HEK293 (cell line): ENCODE results near the gene ZNF217.

Experiments
- GFI1B ChIP-seq: fragments of 450-650 bp; formaldehyde crosslinking; IDR thresholded peaks from 2 replicates; pipeline ENCODE4 v1.5.1; 2016; ENCODE audit warnings: missing biosample characterization, missing genetic modification characterization
- GLI2 ChIP-seq: fragments of 450-650 bp; formaldehyde crosslinking; IDR thresholded peaks from 2 replicates; pipeline ENCODE4; 2017; ENCODE audit warnings: missing biosample characterization, missing genetic modification characterization, low read depth, borderline replicate concordance
- GLIS1 ChIP-seq: fragments of 450-650 bp; formaldehyde crosslinking; IDR thresholded peaks from 2 replicates; pipeline ENCODE4 v1.5.1; 2016; ENCODE audit warnings: missing biosample characterization, missing genetic modification characterization
- HOXA7 ChIP-seq: sonication (generic); formaldehyde crosslinking; IDR thresholded peaks from 2 replicates; pipeline ENCODE4 v1.8.1; 2022; ENCODE audit warnings: missing genetic modification reagents, borderline replicate concordance
- KLF9 ChIP-seq: fragments of 450-650 bp; formaldehyde crosslinking; IDR thresholded peaks from 2 replicates; pipeline ENCODE4 v1.5.1; 2016; ENCODE audit warnings: missing biosample characterization, missing genetic modification characterization, low read depth
- MZF1 ChIP-seq: fragments of 450-650 bp; formaldehyde crosslinking; IDR thresholded peaks from 2 replicates; pipeline ENCODE4 v1.5.1; 2017; ENCODE audit warnings: missing biosample characterization, missing genetic modification characterization, borderline replicate concordance
- OVOL3 ChIP-seq: fragments of 450-650 bp; formaldehyde crosslinking; IDR thresholded peaks from 2 replicates; pipeline ENCODE4 v1.5.1; 2016; ENCODE audit warnings: missing biosample characterization, missing genetic modification characterization
- WT1 ChIP-seq: fragments of 450-650 bp; formaldehyde crosslinking; IDR thresholded peaks from 2 replicates; pipeline ENCODE4 v1.5.1; 2016; ENCODE audit warnings: missing biosample characterization, missing genetic modification characterization
- YY2 ChIP-seq: fragments of 450-650 bp; formaldehyde crosslinking; IDR thresholded peaks from 2 replicates; pipeline ENCODE4 v1.5.1; 2016; ENCODE audit warnings: missing biosample characterization, missing genetic modification characterization
- ZFP69B ChIP-seq: fragments of 450-650 bp; formaldehyde crosslinking; IDR thresholded peaks from 2 replicates; pipeline ENCODE4 v1.5.1; 2016; ENCODE audit warnings: missing biosample characterization, missing genetic modification characterization
- ZNF133 ChIP-seq: fragments of 450-650 bp; formaldehyde crosslinking; IDR thresholded peaks from 2 replicates; pipeline ENCODE4 v1.5.1; 2016; ENCODE audit warnings: missing biosample characterization, missing genetic modification characterization
- ZNF341 ChIP-seq: fragments of 450-650 bp; formaldehyde crosslinking; IDR thresholded peaks from 2 replicates; pipeline ENCODE4; 2016; ENCODE audit warnings: low read depth, missing biosample characterization, missing genetic modification characterization
- ZNF366 ChIP-seq: fragments of 450-650 bp; formaldehyde crosslinking; conservative IDR thresholded peaks from 2 replicates; pipeline ENCODE4 v1.5.1; 2016; ENCODE audit warnings: missing biosample characterization, missing genetic modification characterization
- ZNF394 ChIP-seq: fragments of 450-650 bp; formaldehyde crosslinking; IDR thresholded peaks from 2 replicates; pipeline ENCODE4 v1.5.1; 2016; ENCODE audit warnings: missing biosample characterization, missing genetic modification characterization, mild to moderate bottlenecking, moderate library complexity, borderline replicate concordance
- ZNF426 ChIP-seq: fragments of 450-650 bp; formaldehyde crosslinking; IDR thresholded peaks from 2 replicates; pipeline ENCODE4 v1.5.1; 2017; ENCODE audit warnings: missing biosample characterization, missing genetic modification characterization, mild to moderate bottlenecking, inconsistent platforms, moderate library complexity
- ZNF544 ChIP-seq: fragments of 450-650 bp; formaldehyde crosslinking; IDR thresholded peaks from 2 replicates; pipeline ENCODE4 v1.5.0; 2017; ENCODE audit warnings: missing biosample characterization, missing genetic modification characterization
- ZNF621 ChIP-seq: fragments of 450-650 bp; formaldehyde crosslinking; IDR thresholded peaks from 2 replicates; pipeline ENCODE4 v1.5.1; 2017; ENCODE audit warnings: missing biosample characterization, missing genetic modification characterization
- ZNF623 ChIP-seq: fragments of 450-650 bp; formaldehyde crosslinking; IDR thresholded peaks from 2 replicates; pipeline ENCODE4 v1.5.1; 2016; ENCODE audit warnings: missing biosample characterization, missing genetic modification characterization
- ZNF624 ChIP-seq: fragments of 450-650 bp; formaldehyde crosslinking; IDR thresholded peaks from 2 replicates; pipeline ENCODE4 v1.5.1; 2017; ENCODE audit warnings: missing biosample characterization, missing genetic modification characterization
- ZNF654 ChIP-seq: fragments of 450-650 bp; formaldehyde crosslinking; IDR thresholded peaks from 2 replicates; pipeline ENCODE4 v1.5.1; 2016; ENCODE audit warnings: low read depth, missing biosample characterization, missing genetic modification characterization
- ZSCAN16 ChIP-seq: fragments of 450-650 bp; formaldehyde crosslinking; IDR thresholded peaks from 2 replicates; pipeline ENCODE4 v1.5.1; 2016; ENCODE audit warnings: missing biosample characterization, missing genetic modification characterization
- TF ChIP-seq, protein P1 (sequence below): fragments of 450-650 bp; formaldehyde crosslinking; IDR thresholded peaks from 2 replicates; pipeline ENCODE4 v1.5.1; 2017; ENCODE audit warnings: missing biosample characterization, missing genetic modification characterization
- TF ChIP-seq, protein P2 (sequence below): fragments of 450-650 bp; formaldehyde crosslinking; IDR thresholded peaks from 2 replicates; pipeline ENCODE4 v1.5.1; 2016; ENCODE audit warnings: missing biosample characterization, missing genetic modification characterization
- TF ChIP-seq, protein P3 (sequence below): fragments of 450-650 bp; formaldehyde crosslinking; IDR thresholded peaks from 2 replicates; pipeline ENCODE4 v1.5.1; 2016; ENCODE audit warnings: missing biosample characterization, missing genetic modification characterization
- TF ChIP-seq, protein P4 (sequence below): fragments of 450-650 bp; formaldehyde crosslinking; IDR thresholded peaks from 2 replicates; pipeline ENCODE4 v1.5.1; 2016; ENCODE audit warnings: missing biosample characterization, missing genetic modification characterization
- TF ChIP-seq, protein P5 (sequence below): fragments of 450-650 bp; formaldehyde crosslinking; IDR thresholded peaks from 2 replicates; pipeline ENCODE4 v1.5.1; 2017; ENCODE audit warnings: missing biosample characterization, missing genetic modification characterization
- TF ChIP-seq, protein P6 (sequence below): IDR thresholded peaks from 2 replicates; pipeline ENCODE4 v1.6.1; 2011; ENCODE audit warnings: mild to moderate bottlenecking, low read depth, low read length, borderline replicate concordance

ZNF217 gene

DNA sequence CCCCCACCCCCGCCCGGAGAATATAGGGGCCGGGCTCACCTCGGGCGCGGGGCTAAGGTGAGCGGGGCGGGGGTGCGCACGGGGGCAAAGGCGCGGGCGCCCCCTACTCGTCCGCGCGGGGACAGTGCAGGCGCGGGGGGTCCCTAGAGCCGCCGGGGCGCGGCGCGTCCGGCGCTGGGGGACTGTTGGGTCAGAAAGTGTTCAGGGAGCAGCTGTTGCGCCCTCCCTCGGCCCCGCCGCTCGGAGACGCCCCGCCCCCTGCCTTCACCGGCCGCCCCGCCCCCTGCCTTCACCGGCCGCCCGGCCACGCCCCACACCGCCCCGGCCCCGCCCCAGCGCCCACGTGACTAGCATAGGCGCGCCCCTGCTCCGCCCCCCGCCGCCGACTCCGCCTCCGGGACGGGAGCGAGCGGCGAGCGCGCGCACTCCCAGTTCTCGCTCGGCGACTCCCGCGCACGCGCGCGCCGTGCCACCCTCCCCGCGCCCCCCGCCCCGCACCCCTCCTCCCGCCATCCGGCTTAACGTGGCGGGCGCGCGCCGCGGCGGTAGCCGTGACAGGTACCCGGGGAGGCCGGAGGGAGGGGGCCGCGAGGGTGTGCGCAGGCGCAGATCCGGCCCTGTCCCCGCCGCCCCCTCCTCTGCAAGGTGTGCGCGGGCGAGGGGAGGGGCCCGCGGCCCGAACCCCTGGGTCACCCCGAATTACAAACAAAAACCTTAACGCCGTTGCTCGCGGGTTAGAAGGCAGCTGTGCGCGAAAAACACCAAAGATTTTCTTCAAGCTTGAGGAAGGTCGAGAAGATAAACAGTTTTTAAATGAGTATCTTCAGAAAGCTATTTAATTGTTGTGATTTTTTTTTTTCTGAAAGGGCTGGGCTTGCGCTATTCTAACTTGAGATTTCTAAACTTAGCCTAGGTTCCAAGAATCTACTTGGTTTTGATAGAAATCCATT, 704 bp upstream of the ZNF217 start (continued):
- TF ChIP-seq ZNF426 (tag by site-specific recombination) (no peak), KLF9 (tag by site-specific recombination) (0 out of 2 replicates have a peak, but pooled peaks have one; percentile 23), GLIS1 (tag by site-specific recombination) (peak; percentile 48; the same call in 1 of the 2 replicates), ZSCAN16 (tag by site-specific recombination) (no peak), ZNF544 (tag by site-specific recombination) (no peak), ZNF366 (tag by site-specific recombination) (no peak), ZNF621 (tag by site-specific recombination) (no peak), ZNF341 (tag by site-specific recombination) (peak; percentile 52), ZNF623 (tag by site-specific recombination) (no peak), WT1 (tag by site-specific recombination) (no peak), ZNF654 (no peak), GFI1B (tag by site-specific recombination) (no peak), ZNF133 (tag by site-specific recombination) (no peak), GLI2 (tag by site-specific recombination) (no peak), HOXA7 (no peak), MZF1 (no peak), ZFP69B (tag by site-specific recombination) (no peak), YY2 (tag by site-specific recombination) (no peak), ZNF394 (tag by site-specific recombination) (no peak), OVOL3 (tag by site-specific recombination) (no peak), ZNF624 (tag by site-specific recombination) (no peak)
- TF ChIP-seq, protein P1, sequence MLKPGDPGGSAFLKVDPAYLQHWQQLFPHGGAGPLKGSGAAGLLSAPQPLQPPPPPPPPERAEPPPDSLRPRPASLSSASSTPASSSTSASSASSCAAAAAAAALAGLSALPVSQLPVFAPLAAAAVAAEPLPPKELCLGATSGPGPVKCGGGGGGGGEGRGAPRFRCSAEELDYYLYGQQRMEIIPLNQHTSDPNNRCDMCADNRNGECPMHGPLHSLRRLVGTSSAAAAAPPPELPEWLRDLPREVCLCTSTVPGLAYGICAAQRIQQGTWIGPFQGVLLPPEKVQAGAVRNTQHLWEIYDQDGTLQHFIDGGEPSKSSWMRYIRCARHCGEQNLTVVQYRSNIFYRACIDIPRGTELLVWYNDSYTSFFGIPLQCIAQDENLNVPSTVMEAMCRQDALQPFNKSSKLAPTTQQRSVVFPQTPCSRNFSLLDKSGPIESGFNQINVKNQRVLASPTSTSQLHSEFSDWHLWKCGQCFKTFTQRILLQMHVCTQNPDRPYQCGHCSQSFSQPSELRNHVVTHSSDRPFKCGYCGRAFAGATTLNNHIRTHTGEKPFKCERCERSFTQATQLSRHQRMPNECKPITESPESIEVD (tag by site-specific recombination), result no peak
- TF ChIP-seq, protein P2, sequence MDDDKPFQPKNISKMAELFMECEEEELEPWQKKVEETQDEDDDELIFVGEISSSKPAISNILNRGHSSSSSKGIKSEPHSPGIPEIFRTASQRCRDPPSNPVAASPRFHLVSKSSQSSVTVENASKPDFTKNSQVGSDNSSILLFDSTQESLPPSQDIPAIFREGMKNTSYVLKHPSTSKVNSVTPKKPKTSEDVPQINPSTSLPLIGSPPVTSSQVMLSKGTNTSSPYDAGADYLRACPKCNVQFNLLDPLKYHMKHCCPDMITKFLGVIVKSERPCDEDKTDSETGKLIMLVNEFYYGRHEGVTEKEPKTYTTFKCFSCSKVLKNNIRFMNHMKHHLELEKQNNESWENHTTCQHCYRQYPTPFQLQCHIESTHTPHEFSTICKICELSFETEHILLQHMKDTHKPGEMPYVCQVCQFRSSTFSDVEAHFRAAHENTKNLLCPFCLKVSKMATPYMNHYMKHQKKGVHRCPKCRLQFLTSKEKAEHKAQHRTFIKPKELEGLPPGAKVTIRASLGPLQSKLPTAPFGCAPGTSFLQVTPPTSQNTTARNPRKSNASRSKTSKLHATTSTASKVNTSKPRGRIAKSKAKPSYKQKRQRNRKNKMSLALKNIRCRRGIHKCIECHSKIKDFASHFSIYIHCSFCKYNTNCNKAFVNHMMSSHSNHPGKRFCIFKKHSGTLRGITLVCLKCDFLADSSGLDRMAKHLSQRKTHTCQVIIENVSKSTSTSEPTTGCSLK (tag by site-specific recombination), result no peak
- TF ChIP-seq, protein P3, sequence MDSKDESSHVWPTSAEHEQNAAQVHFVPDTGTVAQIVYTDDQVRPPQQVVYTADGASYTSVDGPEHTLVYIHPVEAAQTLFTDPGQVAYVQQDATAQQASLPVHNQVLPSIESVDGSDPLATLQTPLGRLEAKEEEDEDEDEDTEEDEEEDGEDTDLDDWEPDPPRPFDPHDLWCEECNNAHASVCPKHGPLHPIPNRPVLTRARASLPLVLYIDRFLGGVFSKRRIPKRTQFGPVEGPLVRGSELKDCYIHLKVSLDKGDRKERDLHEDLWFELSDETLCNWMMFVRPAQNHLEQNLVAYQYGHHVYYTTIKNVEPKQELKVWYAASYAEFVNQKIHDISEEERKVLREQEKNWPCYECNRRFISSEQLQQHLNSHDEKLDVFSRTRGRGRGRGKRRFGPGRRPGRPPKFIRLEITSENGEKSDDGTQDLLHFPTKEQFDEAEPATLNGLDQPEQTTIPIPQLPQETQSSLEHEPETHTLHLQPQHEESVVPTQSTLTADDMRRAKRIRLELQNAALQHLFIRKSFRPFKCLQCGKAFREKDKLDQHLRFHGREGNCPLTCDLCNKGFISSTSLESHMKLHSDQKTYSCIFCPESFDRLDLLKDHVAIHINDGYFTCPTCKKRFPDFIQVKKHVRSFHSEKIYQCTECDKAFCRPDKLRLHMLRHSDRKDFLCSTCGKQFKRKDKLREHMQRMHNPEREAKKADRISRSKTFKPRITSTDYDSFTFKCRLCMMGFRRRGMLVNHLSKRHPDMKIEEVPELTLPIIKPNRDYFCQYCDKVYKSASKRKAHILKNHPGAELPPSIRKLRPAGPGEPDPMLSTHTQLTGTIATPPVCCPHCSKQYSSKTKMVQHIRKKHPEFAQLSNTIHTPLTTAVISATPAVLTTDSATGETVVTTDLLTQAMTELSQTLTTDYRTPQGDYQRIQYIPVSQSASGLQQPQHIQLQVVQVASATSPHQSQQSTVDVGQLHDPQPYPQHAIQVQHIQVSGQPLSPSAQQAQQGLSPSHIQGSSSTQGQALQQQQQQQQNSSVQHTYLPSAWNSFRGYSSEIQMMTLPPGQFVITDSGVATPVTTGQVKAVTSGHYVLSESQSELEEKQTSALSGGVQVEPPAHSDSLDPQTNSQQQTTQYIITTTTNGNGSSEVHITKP (tag by site-specific recombination), result no peak
- TF ChIP-seq, protein P4, sequence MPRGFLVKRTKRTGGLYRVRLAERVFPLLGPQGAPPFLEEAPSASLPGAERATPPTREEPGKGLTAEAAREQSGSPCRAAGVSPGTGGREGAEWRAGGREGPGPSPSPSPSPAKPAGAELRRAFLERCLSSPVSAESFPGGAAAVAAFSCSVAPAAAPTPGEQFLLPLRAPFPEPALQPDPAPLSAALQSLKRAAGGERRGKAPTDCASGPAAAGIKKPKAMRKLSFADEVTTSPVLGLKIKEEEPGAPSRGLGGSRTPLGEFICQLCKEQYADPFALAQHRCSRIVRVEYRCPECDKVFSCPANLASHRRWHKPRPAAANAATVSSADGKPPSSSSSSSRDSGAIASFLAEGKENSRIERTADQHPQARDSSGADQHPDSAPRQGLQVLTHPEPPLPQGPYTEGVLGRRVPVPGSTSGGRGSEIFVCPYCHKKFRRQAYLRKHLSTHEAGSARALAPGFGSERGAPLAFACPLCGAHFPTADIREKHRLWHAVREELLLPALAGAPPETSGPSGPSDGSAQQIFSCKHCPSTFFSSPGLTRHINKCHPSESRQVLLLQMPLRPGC (tag by site-specific recombination), result no peak
- TF ChIP-seq, protein P5, sequence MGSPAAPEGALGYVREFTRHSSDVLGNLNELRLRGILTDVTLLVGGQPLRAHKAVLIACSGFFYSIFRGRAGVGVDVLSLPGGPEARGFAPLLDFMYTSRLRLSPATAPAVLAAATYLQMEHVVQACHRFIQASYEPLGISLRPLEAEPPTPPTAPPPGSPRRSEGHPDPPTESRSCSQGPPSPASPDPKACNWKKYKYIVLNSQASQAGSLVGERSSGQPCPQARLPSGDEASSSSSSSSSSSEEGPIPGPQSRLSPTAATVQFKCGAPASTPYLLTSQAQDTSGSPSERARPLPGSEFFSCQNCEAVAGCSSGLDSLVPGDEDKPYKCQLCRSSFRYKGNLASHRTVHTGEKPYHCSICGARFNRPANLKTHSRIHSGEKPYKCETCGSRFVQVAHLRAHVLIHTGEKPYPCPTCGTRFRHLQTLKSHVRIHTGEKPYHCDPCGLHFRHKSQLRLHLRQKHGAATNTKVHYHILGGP (tag by site-specific recombination), result no peak
- TF ChIP-seq, protein P6, sequence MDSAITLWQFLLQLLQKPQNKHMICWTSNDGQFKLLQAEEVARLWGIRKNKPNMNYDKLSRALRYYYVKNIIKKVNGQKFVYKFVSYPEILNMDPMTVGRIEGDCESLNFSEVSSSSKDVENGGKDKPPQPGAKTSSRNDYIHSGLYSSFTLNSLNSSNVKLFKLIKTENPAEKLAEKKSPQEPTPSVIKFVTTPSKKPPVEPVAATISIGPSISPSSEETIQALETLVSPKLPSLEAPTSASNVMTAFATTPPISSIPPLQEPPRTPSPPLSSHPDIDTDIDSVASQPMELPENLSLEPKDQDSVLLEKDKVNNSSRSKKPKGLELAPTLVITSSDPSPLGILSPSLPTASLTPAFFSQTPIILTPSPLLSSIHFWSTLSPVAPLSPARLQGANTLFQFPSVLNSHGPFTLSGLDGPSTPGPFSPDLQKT, result no peak
